GM21723 (cell line): ENCODE results near the gene RPLP2.

Source experiments
- ATAC-seq: cut with Tn5 transposase; IDR thresholded peaks from one replicate; pipeline ENCODE4 v1.9.1; 2021; ENCODE audit warnings: mild to moderate bottlenecking, moderate library complexity; ENCODE audit not compliant: unreplicated experiment

The RPLP2 gene

DNA sequence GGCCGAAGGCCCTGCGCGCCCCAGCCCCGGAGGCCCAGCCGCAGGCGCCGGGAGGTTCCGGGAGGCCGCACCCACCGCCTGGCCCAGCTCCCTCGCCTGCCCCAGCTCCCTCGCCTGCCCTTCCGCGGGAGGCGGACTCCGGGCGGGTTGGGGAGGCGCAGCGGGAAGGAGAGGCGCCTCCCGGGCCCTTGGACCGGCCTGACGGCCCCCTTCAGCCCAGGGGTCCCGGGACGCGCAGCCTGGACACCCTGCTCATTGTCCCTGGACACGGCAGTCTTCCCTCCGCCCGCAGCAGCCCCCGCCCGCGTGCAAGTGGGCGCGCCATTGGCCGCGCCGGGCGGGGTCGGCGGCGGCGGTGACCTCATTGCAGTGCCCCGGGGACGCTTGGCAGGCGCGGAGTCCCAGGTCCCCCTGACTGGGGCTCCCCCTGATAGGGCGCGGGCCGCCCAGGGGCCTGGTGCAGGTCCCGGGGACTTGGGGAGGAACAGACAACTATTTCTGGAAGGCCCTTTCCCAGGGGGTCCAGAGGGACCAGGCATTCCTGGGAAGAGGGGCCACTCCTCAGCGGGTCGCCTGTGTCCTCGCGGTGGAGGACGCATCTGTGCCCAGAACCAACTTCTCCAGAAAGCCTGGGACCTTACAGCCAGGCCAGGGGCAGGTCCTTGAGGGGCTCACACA, 23.5 kb downstream of the RPLP2 start:
- peak; percentile 27 for ATAC-seq

DNA sequence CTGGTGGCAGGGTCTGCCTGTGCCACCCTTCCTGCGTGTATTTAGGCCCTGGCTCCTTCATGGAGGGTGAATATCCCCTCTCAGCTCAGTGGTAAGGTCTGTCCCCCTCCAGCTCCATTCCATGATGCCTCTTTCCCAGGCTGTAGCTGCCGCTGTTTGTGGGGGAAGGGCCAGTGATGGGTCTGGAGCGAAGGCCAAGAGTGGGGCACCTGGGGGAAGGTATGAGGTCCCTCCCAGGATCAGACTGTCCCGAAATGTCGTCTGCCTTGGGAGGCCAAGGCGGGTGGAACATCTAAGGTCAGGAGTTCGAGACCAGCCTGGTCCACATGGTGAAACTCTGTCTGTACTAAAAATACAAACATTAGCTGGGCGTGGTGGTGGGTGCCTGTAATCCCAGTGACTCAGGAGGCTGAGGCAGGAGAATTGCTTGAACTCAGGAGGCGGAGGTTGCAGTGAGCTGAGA, 24.1 kb downstream of the RPLP2 start:
- ATAC-seq, result no peak

DNA sequence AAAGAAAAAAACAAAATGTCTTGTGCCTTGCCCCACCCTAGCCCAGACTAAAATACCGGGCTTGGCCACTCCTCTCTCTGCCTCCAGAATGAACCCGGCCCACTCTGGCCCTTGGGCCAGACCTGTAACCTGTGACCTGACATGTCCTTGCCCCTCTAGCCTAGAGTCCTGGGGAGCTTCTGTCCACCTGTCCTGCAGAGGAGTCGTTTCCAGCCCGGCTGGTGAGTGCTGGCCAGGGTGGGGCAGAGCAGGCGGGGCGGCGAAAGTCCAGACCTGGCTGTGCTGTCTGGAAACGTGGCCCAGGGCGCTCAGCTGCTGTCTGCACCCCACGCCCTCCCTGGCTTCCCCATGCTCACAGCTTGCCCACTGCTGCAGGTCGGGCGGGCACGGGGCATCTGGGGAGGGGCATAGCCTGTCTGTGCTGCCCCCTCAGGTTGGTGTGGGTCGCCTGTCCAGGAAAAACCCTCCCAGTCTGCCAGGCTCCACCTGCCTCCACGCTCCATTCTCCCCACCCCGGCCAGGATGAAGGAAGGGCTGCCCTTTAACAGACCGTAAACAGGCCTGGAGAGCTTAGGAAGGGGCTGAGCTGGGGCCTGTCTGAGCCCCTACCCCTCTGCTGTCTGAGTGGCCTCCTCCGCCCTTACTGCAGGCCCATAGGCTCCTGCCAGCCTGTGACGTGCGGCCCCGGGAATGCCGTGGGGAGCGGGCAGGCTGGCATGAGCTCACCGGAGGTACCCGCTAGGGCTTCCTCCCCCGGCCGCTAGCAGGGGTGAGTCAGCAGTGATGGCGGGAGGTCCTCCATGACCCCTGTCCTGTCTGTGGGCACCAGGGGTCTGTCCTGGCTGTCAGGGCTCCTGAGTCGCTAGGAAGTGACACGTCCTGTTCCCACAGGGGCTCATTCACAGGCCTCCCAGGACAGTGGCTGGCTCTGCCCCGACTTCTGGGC, 24.9 kb downstream of the RPLP2 start:
- no peak for ATAC-seq

DNA sequence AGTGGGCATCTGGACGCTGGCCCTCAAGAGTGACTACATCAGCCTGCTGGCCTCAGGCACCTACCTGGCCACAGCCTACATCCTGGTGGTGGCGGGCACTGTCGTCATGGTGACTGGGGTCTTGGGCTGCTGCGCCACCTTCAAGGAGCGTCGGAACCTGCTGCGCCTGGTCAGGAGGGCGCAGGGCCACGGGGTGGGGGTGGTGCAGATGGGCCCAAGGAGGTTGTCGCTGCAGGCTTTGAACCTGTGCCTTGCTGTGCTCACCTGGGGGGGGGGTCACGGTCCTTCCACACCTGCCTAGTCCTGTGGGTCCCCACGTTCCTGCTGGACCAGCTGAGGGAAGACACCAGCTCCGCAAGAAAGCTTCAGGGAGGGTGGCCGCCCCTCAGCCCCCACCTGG, 26.5 kb downstream of the RPLP2 start:
- ATAC-seq, result no peak

DNA sequence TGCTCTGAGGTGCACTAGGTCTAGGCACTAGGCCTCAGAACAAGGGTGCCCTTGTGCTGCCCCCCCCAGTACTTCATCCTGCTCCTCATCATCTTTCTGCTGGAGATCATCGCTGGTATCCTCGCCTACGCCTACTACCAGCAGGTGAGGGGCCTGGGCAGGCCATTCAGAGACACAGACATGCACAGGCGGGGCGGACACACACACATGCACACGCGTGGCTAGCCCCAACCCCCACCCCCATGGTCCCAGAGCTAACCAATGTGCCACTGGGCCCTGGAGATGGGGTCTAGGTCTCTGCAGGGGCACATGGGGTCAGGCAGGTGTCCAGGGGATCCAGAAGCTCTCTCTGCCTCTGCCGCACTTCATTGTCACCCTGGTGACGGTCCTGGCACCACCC, 26.9 kb downstream of the RPLP2 start:
- ATAC-seq, result no peak

DNA sequence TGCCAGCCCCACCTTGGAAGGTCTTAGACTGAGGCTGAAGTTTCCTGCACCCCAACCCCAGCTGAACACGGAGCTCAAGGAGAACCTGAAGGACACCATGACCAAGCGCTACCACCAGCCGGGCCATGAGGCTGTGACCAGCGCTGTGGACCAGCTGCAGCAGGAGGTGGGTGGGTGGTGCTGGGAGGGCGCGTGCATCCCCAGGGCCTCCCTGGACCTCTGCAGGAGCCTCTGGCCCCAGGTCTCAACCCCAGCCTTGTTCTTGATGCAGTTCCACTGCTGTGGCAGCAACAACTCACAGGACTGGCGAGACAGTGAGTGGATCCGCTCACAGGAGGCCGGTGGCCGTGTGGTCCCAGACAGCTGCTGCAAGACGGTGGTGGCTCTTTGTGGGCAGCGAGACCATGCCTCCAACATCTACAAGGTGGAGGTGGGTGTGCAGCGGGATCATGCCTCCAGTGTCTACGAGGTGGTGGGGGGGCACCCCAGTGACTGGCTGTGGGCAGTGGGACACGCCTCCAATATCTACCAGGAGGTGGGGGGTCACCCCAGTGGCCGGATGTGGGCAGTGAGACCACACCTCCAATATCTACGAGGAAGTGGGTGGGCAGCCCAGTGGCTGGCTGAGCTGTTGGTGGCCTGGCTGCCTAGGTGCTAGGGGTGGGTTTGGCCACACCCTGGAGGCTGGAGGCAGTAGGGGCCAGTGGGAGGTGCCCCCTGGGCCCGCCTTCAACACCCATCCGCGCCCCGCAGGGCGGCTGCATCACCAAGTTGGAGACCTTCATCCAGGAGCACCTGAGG, 27.6 kb downstream of the RPLP2 start:
- ATAC-seq, result no peak

DNA sequence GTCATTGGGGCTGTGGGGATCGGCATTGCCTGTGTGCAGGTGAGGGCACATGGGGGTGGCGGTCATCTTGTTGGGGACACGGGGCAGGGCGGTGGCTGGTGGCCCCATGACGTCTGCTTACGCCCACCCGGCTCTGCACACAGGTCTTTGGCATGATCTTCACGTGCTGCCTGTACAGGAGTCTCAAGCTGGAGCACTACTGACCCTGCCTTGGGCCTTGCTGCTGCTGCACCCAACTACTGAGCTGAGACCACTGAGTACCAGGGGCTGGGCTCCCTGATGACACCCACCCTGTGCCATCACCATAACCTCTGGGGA, 28.2 kb downstream of the RPLP2 start:
- no peak for ATAC-seq

DNA sequence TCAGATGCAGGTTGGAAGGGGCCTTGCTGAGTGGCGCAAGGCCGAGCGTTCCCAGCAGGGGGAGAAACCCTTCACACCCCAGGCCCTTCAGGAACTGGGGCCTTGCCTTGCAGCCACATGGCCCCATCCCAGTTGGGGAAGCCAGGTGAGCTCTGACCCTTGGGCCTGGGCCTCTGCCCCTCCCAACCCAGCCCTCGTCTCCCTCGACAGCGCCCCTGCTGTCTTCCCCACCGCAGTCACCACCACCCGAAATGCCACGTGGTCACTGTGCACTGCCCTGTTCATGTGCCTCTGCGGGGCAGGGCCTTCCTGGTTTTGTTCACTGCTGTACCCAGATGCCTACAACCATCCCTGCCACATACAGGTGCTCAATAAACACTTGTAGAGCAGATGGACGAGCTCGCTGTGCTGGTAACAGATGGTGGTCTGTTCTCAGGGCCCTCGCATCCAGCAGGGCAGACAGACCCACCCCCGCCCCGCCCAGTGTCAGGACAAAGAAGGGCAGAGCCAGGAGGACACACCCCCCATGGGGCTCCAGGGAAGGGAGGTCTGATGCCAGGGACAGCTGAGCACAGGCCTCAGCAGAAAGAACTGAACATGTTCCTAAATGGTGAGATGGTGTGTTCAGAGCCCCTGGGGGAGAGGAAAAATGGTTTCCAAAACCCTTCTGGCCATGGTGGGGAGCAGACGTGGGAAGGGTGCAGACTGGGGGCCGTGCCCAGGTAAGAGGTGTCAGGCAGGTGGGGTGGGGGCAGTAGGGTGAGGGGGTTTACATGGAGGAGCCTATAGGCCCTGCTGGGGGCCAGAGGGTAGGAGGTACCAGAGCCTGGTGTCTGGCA, 28.9 kb downstream of the RPLP2 start:
- no peak for ATAC-seq

DNA sequence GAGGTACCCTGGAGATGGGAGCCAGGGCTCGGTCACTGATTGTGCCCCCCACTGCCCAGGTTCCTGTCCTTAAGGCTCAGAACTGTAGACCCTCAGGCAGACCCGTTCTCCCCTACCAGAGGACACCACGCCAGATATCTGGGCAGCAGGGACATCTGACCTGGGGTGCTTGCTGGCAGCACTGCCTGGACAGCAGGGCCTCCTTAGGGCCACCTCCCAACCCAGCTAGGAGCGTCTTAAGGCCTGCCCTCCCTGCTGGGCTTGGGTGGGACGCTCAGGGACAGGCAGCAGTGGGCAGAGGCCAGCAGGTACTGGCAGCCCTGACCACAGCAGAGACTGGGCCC, 29.5 kb downstream of the RPLP2 start:
- no peak for ATAC-seq

DNA sequence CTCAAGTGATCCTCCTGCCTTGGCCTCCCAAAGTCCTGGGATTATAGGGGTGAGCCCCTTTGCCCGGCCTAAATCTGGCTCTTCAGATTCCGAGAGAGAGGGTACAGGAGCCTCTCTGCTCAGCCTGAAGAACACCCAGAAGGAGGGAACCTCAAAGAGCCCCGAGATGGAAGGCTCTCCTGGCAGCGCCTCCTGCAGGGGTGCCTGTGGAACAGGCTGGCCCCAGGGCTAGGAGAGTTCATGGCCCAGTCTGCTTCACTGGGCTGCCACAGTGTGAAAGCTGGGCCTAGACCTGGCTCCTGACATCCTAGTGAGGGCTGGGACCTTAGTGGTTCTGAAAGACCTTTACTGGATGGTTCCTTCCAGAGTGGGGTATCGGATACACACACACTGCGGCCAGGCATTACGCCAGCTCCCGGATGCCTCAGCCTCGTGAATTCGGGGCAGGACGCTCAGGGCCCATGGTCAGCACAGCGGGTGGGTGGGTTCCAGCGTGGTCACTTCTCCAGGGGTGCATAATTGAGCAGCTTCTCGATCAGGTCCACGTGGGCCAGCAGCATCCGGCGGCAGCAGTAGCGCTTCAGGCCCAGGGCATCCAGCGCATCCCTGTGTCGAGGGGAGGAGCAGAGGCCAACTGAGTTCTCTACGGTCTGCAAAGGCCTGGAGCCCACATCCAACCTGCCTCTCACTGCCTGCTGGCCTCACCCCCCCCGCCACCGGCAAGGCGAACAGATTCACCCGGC, 30.3 kb downstream of the RPLP2 start:
- ATAC-seq, result no peak

DNA sequence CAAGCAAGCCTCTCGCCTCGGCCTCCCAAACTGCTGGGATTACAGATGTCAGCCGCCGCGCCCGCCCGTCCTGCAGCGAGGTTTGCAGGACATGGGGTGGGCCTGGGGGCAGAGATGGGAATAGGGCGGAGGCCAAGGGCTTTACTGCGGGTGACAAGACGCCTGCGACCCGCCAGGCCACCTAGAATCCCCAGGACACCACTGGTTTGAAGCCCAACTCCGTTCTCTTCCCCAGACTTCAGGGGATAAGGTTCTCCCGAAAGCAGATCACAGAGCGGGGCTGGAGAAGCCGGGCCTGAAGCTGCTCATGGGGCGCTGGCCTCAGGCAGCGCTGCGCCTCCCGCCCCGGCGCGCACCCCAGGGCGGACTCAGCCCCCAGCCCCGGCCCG, 32.2 kb downstream of the RPLP2 start:
- ATAC-seq, result peak; percentile 32

DNA sequence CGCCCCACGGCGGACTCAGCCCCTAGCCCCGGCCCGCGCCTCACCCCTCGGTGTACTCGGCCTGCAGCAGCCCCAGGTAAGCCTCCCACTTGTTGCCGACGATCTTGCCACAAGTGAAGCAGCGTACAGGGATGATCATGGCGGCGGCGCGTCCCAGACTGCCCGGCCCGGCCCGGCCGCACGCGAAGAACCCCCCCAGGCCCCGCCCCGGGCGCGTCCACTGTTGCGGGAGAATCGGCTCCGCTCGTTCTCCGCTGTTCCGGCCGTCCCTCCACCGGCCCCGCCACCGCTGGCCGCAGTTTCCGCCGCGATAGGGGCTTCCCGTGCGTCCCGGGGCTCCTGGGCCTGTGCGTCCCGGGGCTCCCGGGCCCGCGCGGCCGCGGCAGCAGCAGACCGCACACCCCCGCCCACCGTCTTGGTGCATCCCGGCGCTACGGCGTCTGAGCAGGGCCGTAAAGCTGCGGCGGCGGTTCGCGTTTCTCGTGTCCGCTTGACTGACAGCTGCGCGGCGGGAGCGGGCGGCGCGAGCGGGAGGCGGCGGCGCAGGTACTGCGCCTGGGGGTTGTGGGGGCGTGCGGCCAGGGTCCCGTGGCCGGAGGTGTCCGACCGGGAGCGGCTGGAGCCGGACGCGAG, 32.7 kb downstream of the RPLP2 start, which contains the start of the genes POLR2L and TSPAN4:
Gene POLR2L (minus strand): TSS at position 160 of the 633 bp plus-strand sequence. CDS start 21 bp downstream, at position 139.
Gene TSPAN4 (plus strand): TSS at position 483 of the 633 bp plus-strand sequence. CDS start 7,453 bp downstream, outside the sequence.
- peak; percentile 63 for ATAC-seq

DNA sequence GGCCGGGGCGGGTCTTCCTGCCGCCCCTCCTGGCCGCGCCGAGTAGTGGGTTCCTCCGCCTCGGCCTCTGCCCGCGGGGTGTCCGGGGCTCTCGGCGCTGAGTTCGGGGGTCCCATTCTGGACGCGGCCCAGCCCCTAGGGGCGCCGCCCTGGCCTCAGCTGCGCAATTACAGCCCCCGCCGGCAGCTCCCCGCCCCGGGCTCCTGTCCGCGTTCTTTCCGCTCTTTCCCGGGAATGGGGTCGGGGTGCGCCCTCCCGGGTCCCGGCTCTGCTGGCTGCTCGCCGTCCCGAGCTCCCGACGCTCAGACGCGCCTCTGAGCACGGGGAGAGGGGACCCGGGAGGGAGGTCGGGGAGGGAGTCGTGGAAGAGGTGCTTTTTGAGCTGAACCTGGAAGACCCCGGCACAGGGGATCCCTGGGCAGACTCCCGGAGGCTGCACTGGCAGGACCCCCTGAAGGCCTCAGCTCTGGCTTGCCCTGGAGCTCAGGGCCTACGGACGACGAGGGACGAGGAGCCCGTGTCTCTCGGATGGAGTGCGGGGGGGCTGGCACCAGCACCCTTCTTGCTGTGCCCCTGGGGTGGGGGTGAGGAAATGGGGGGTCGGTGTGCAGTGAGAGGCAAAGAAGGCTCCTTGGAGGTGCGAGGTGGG, 33.4 kb downstream of the RPLP2 start:
- no peak for ATAC-seq

DNA sequence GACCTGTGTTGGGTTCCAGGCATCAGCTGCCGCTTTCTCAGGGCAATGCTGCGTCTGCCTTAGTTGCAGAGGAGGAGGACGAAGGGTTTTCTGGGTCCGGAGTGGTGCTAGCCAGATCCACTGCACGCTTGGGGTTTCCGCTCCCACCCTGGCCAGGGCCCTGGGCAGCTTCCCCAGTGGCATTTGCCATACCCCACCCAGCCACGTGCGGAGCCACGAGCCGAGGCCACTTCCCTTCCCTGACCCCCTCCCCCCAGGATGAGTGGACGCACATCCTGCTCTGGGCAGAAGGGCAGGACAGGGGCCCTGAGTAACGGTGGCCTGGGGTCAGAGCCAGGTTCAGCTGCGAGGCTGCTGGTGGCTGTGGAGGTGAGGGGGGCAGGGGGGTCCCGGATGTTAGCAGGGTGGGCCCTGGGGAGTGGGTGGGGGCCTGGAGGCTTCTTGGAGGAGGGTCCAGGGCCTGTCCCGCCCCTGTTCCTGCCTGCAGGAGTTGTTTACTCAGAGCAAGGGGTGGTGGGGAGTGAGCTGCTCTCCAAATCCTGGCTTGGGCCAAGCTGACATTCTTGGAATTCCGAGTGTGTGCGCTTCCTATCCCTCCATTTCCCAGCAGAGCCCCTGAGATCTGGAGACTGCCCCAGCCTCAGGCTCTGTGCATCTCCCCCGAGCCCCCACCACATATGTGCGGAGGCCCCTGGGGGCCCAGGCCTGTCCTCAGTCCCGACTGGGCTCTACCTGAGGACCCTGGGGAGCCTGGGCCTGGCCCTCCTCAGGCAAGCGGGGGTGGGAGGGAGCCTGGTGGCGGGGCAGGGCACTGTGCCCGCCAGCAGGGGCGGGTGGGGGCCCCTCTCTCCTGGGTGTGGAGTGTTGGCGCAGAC, 34.3 kb downstream of the RPLP2 start:
- no peak for ATAC-seq

DNA sequence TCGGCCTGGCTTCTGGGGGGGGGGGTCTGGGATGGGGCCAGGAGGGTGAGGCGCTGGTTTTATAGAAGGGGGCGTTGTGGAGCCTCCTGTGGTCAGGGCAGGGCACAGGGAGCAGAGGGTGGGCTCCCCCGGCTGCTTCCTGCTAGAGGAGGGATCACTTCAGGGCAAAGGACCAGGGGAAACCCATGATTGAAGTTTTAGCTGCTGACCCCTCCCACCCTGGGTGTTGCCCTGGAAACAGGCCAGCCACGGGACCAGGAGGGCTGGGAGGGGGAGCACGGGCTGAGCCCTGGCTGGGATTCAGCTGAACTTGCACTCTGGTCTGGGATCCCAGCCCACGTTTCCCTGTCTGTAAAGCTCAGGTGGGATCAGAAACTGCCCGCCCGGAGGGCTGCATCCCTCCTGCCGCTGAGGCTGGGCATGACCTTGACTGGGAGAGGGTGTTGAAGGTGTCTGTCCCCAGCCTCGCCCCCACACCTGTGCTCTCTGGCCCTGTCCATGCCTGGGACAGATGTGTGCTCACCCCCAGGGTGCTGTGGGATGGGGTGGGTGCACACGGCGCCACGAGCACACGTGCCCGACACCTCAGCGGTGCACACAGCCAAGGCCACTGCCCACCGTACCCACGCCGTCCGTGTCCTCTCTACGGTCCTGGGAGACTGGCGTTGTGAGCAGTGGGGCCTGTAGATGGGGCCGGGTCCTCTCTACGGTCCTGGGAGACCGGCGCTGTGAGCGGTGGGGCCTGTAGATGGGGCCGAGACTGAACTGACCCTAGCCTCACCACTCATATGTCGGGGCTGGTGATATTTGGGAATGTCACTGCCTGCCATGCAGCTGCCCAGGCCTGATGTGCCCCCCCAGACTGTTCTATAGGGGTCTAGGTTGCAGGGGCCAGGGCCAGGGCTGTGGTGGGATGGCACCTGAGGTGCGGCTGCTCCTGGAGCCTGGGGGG, 35.2 kb downstream of the RPLP2 start:
- ATAC-seq, result no peak

DNA sequence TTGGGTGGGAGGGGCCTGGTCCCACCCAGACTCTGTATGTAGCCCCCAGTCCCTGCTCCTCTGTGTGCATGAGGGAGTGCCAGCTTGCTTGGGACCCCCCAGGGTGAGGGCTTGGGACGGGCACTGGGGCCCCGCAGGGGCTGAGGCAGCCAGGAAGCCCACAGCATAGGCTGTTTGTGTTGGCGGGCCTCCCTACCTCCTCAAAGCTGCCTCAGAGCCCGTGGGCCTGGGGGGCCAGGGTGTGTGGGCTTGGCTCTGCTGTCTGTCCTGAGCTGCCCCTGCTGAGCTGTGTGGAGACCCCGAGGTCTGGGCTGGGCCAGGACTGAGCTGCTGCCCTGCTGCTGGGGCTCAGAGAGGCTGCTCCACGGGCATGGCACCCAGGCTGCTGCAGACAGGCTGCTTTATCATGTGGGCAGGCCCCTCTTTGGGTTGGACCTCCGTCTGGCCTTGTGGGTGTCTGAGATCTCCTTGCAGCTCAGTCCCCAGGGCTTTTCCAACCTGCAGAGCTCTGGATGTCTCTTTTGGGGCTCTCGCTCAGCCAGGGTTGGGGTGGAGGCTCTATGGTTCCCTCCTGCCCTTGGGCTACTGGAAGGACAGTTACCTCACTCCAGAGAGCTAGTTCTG, 36.2 kb downstream of the RPLP2 start:
- ATAC-seq, result no peak
